Activated T-helper 1 cell treated with anti-CD3 and anti-CD28 coated beads, Interleukin-2, amount 50 U/mL, for 16 hours (primary cell): ENCODE measurements around the gene TRIM44.

ENCODE experiments used
- DNase-seq, 2 donors: peaks; one replicate each; pipeline ENCODE4 v3.0.0-alpha.2; 2020; ENCODE audit warnings: low read depth in 1 of 2, low spot score in 1 of 2

TRIM44 gene

GRCh38 chr11:35671396-35672127, 9.0 kb downstream of the TRIM44 start:
- no peak for DNase-seq

- DNase-seq = no peak
Observed at GRCh38 chr11:35672608-35673007, 10.0 kb downstream of the TRIM44 start.

DNA sequence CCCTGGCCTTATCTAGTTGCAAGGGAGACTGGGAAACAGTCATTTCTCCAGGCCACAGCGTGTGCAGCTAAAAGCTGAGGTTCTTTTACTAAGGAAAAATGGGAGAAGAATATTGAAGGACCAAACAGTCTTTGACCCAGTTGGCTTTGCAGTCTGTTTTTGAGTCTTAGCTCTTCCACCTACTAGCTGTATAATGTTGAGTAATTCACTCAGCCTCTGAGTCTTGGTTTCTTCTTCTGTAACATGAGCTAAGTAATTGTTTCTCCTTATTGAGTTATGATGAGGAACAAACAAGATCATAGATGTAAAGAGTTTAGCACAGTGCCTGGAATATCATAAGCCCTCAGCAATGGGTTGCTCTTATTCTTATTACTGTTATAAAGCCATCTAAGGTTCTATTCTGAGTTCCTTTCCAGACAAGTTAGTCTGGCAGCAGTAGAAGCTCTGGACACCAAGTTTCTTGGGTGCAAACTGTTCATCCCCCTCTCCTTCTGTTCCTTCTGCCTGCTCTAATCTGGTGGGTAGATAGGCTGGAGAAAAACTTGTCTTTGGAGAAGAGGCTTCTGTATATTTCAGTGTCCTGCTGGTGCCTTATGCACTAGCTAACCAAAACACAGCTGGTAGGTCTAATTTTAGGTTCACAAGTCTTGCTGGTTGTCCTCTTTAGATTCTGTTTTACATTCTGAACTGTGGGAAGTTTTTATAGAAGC, 13.5 kb downstream of the TRIM44 start:
- no peak for DNase-seq

GRCh38 chr11:35676611-35676965, 14.0 kb downstream of the TRIM44 start:
- no peak for DNase-seq

GRCh38 chr11:35677904-35678303, 15.3 kb downstream of the TRIM44 start:
- DNase-seq = no peak

DNA sequence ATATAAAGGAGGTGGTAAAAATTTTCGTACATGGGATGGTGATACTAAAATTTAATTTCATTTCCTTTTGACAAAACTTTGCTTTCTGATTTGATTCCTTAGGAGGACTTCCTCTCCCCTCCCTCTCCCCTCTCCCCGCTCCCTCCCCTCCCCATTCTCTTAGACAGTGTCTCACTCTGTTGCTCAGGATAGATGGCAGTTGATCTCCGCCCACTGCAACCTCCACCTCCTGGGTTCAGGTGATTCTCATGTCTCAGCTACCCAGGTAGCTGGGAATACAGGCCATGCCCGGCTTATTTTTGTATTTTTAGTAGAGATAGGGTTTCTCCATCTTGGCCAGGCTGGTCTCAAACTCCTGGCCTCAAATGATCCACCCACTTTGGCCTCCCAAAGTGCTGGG, 15.9 kb downstream of the TRIM44 start:
- DNase-seq = no peak

DNA sequence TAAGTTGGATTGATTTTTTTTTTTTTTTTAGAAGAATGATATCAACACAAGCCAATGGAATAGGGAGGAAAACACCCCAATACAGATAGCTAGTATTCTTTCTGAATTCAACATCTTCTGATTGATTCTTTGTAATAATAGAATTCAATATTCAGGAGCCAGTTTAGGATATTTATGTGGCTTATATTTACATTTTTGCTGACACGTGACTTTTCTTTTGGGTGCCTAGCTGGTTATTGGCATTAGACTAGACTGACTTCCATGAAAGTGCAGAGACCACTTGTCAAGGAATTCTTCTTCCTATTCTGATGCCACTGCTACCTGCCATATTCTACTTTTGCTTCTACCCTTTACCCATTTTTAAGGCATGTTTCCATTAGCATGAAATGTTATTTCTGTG, 16.4 kb downstream of the TRIM44 start:
- no peak for DNase-seq

GRCh38 chr11:35680506-35680905, 17.9 kb downstream of the TRIM44 start:
- no peak for DNase-seq

- DNase-seq = no peak
Observed at GRCh38 chr11:35681163-35681767, 18.7 kb downstream of the TRIM44 start.

GRCh38 chr11:35682230-35683173, 19.9 kb downstream of the TRIM44 start:
- no peak for DNase-seq

DNA sequence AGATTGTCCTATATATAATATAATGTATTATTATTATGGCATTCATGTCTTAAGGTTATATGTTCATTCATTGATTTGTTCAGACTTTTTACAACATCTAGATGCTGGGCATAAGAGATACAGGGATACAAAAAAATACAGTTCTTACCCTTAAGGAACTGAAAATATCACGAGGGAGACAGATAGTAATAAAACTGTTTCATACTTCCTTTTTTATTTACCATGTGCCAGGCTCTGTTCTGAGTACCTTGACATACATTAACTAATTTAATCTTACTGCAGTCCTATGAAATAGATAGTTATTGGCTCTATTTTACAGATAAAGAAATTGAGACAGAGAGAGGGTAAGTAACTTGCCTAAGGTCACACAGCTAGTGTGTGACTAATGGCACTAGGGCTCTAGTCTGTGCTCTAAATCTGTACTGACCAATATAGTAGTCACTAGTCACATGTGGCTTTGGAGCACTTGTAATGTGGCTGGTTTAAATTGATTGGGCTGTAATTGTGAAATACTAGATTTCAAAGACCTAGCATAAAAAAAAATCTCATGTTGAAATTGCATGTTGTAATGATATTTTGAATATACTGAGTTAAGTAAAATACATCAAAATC, 21.3 kb downstream of the TRIM44 start:
- no peak for DNase-seq

DNA sequence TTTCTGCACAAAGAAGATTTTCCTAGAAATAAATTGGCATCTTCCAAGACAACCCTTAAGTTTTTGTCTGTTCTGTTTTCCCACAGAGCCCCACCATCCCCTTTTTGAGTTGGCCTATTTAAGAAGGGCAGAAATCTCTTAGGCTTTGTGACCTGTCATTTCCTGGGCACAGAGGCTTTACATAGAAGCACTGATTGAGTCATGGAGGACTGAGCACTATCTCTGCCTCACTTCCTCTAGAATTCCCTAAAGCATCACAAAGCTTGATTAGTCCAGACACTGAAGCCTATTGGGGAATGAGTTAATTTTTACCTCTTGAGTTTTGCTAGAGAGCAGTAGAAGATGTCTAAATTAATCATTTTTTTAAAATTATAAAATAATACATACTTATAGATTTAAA, 25.4 kb downstream of the TRIM44 start:
- DNase-seq = no peak

DNA sequence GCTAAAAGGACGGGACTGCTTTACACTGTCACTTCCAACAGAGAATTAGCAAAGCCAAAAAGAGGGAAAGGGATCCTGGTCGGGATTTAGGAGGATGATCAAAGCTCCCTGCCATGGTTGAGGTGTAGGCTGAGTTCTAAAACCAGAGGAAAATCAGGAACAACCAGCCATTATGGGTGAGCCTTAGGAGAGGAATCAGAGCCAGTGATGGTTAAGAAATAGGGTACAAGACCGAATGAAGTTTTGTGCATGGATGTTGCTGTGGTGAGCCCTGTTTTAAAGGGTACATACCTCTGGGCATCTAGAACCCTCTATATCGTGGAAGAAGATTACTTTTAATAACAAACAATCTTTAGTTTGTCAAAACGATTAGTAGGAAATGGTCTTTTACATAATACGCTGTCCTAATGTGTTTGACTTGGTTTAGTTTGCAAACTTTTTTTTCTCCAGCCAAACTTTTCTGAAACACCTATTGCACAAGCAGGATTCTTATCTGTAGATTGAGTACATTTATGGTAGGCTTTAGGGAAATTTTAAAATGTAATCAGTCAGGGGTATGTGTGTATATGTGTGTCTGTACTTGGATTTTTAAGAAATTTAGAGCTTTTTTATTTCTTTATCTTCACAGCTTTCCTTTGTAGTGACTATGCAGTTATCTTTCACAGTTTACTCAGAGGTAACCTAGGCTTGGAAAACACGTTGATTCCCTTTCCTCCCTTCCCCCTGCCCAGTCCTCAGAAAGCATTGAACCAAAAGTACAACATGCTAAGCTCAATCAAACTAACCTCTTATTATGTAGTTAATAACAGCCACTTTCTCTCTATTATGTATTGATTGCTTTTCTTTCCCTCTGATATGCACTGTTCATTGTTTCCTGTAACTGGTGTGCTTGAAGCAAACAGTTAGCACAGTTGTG, 26.8 kb downstream of the TRIM44 start:
- DNase-seq = no peak

- no peak for DNase-seq
Observed at GRCh38 chr11:35702126-35702525, 39.6 kb downstream of the TRIM44 start.

GRCh38 chr11:35709376-35709775, 46.8 kb downstream of the TRIM44 start:
- DNase-seq = no peak

- DNase-seq = no peak
Observed at GRCh38 chr11:35711173-35711910, 48.8 kb downstream of the TRIM44 start.

- no peak for DNase-seq
Observed at GRCh38 chr11:35711924-35712323, 49.3 kb downstream of the TRIM44 start.

GRCh38 chr11:35712533-35712932, 50.0 kb downstream of the TRIM44 start:
- DNase-seq = no peak
